ENCODE results near the gene DGKI.

The DGKI gene

DNA sequence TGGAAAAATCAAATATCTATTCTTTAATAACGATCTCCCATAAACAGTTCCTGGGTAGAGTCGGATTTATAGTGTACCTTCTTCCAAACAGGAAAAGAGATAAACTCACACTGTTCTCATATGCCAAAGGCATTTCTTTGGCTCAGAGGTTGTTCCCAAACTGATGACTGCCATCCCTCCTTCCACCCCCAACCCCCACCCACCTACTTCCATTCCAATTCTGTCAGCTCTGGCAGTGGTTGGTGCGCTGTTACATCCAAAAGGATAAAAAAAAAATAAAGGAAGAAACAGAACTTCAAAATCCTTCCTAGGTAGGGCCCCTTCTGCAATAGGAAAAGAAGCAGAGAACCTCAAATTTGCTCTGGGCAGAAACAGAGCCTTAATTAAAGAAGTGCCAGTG lies 104.7 kb downstream of the DGKI start:
- TF ChIP-seq, protein P1, sequence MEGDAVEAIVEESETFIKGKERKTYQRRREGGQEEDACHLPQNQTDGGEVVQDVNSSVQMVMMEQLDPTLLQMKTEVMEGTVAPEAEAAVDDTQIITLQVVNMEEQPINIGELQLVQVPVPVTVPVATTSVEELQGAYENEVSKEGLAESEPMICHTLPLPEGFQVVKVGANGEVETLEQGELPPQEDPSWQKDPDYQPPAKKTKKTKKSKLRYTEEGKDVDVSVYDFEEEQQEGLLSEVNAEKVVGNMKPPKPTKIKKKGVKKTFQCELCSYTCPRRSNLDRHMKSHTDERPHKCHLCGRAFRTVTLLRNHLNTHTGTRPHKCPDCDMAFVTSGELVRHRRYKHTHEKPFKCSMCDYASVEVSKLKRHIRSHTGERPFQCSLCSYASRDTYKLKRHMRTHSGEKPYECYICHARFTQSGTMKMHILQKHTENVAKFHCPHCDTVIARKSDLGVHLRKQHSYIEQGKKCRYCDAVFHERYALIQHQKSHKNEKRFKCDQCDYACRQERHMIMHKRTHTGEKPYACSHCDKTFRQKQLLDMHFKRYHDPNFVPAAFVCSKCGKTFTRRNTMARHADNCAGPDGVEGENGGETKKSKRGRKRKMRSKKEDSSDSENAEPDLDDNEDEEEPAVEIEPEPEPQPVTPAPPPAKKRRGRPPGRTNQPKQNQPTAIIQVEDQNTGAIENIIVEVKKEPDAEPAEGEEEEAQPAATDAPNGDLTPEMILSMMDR (IDR thresholded peaks at IDR 0.05): no peak

DNA sequence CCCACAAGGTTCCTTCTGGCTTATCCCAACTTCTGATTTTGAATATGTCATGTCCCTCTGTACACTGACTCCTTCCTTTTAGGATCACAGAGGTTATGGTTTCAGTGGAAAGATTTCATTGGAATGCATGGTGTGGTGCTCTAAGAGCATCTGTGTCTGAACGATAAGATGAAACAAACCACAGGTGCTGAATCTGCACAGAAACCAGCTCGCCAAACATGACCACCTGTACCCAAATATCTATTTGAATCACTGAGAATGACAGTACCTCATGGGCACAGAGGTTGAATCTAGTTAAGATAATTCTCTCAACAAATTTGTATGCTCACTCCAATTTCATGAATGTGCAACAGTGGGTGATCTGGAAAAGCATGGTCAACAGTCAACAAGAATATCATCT lies 105.3 kb downstream of the DGKI start:
- TF ChIP-seq, protein P1 (IDR thresholded peaks at IDR 0.05): no peak

GRCh38 chr7:137734221-137734620 lies 112.6 kb downstream of the DGKI start:
- TF ChIP-seq, protein P1 (IDR thresholded peaks at IDR 0.05): no peak

DNA sequence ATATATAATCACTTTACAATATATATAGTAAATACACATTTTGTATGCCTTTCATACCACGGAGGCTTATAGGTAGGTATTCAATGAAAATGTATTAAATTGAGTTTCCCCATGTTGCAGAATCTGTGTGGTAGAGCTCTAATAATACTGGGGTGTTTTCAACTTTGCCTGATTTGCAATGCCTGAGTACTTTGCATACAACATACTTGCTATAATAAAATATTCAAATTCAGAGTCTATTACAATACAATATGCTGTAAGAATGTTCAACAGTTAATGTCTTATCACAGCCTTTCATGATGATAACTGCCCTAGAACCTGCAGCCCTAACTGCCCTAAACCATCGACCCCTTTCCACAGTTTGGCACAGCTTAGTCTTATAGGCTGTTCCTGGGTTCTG lies 114.6 kb downstream of the DGKI start:
- TF ChIP-seq, protein P1 (IDR thresholded peaks at IDR 0.05): no peak

DNA sequence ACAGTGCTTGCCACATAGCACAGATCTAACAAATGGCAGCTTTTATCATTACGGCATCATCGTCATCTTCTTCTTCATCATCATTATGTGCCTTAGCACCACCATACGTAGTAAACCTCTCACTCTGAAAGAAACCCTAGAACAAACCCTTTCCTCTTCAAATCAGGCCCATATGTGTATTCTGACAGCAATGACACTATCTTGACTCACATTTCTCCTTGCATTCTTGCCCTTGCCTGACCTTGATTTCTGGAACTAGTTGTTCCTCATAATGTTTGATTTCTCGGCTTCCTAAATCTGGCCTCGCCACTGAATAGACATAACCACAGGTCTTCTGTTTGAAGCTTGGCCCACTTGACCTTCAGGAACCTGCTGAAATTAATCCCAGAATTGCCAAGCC lies 115.3 kb downstream of the DGKI start:
- TF ChIP-seq, protein P1 (IDR thresholded peaks at IDR 0.05): no peak

DNA sequence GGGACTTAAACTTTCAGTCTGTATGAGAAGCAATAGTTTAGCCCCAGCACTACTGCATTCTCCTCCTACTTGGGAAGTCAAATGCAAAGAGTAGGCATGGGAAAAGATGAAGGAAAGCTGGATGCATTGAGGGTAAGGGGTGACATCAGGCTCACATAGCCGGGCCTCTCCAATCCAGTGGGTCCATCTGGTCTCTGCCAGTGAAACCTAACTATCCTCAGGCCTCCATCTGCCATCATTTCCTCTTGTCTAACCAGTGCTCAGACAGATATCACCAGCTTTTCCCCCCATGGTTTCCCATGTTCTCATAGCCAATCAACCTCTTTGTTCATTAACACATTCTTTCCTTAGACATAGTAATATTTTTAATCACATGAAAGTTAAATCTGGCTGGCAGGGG lies 118.3 kb downstream of the DGKI start:
- TF ChIP-seq, protein P1 (IDR thresholded peaks at IDR 0.05): no peak

DNA sequence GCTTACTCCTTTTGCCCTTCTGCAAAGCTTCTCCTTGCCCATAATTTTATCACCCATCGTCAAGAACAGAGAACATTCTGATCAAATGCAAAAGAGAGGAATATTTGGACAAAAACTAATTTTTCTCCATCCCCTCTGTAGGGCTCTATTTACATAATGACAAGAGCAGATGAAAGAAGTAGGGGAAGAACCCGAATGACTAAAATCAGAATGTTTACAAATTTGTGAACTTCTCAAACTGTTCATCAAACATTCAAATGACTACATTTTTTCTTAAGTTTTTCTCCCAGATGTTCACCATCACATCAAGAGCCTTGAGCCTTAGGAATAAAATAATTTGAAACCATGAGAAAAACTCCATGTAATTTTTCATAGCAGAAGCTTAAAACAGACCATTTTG lies 119.4 kb downstream of the DGKI start:
- TF ChIP-seq, protein P1 (IDR thresholded peaks at IDR 0.05): no peak

- TF ChIP-seq, protein P1 (IDR thresholded peaks at IDR 0.05): no peak
These were observed 128.4 kb downstream of the DGKI start for GRCh38 chr7:137718355-137718754.

Data from LNCAP (cell line).